Caco-2 (cell line): ENCODE data around the gene MORF4L2. TPM values are rescaled to one million over a fixed set of nuclear protein-coding genes. Genes with fewer than 3 reads are reported as not detected.

Source experiments
- BruUV-seq: library from RNA; stranded (reverse); fragments of 400-500 nt; replicated peaks from 2 replicates; lab custom pipeline; 2021; lab: Mats Ljungman, UMichigan
- CTCF ChIA-PET: fragments of 300-600 bp; sonication (Branson Sonifier 250); formaldehyde crosslinking; loops from one replicate; lab custom pipeline; 2022; ENCODE audit warnings: antibody characterized with exemption; lab: Charles Lee
- POLR2A ChIA-PET: fragments of 300-600 bp; sonication (Branson Sonifier 250); formaldehyde crosslinking; loops from one replicate; lab custom pipeline; 2022; ENCODE audit warnings: antibody characterized with exemption; lab: Charles Lee
- DNase-seq, 2 experiments: peaks; one replicate each; pipeline versions ENCODE4 v3.0.0 to v3.0.0-alpha.2; 2020 to 2022
- H3K27me3 ChIP-seq: replicated peaks from 2 replicates; pipeline ENCODE4 v1.6.0; 2011; ENCODE audit warnings: low read length; ENCODE audit not compliant: control insufficient read depth, insufficient read depth
- H3K36me3 ChIP-seq: 2 replicates; pipeline ENCODE4 v1.5.1; 2011; ENCODE audit warnings: low read length; ENCODE audit not compliant: control insufficient read depth, insufficient read depth
- H3K4me1 ChIP-seq: fragments of 250-450 bp; sonication (Bioruptor Pico); 2 replicates; pipeline ENCODE4 v1.5.1; 2020; ENCODE audit warnings: mild to moderate bottlenecking
- H3K4me3 ChIP-seq: 2 replicates; pipeline ENCODE4 v1.5.1; 2011; ENCODE audit warnings: low read depth, mild to moderate bottlenecking, control low read depth, low read length
- H3K9me3 ChIP-seq: fragments of 250-450 bp; sonication (Bioruptor Pico); 2 replicates; pipeline ENCODE4 v1.5.1; 2020; ENCODE audit warnings: mild to moderate bottlenecking, moderate library complexity
- H3K27ac Mint-ChIP-seq: one replicate; pipeline ENCODE4 v1.8.0; 2022; ENCODE audit warnings: mixed read lengths; ENCODE audit not compliant: unreplicated experiment
- H3K27me3 Mint-ChIP-seq: one replicate; pipeline ENCODE4 v1.8.0; 2022; ENCODE audit warnings: mixed read lengths; ENCODE audit not compliant: insufficient read depth, unreplicated experiment
- H3K36me3 Mint-ChIP-seq: one replicate; pipeline ENCODE4 v1.8.0; 2022; ENCODE audit warnings: mild to moderate bottlenecking, mixed read lengths; ENCODE audit not compliant: insufficient read depth, unreplicated experiment
- H3K4me1 Mint-ChIP-seq: one replicate; pipeline ENCODE4 v1.8.0; 2022; ENCODE audit warnings: low read depth, mixed read lengths; ENCODE audit not compliant: unreplicated experiment
- H3K4me3 Mint-ChIP-seq: one replicate; pipeline ENCODE4 v1.8.0; 2022; ENCODE audit warnings: mild to moderate bottlenecking, moderate library complexity, mixed read lengths; ENCODE audit not compliant: unreplicated experiment
- H3K9me3 Mint-ChIP-seq: one replicate; pipeline ENCODE4 v1.8.0; 2022; ENCODE audit warnings: mixed read lengths; ENCODE audit not compliant: unreplicated experiment
- CTCF ChIP-seq, 2 experiments: fragments of 200-600 bp in 1 of 2; IDR thresholded peaks; 1 replicate in 1 of 2; 2 replicates in 1 of 2; pipeline versions ENCODE4 v1.5.1 to v1.8.0; 2011 to 2022; ENCODE audit warnings: antibody characterized with exemption in 1 of 2, control low read depth in 1 of 2, inconsistent platforms in 1 of 2, low read depth in 1 of 2, low read length in 1 of 2, mild to moderate bottlenecking in 1 of 2, moderate library complexity in 1 of 2; ENCODE audit not compliant: insufficient read depth in 1 of 2, severe bottlenecking in 1 of 2, unreplicated experiment in 1 of 2
- intact Hi-C: fragments of 100-400 bp; cut with micrococcal nuclease; formaldehyde crosslinking; loops from one replicate; pipeline ENCODE4 v1.10.0; 2022; ENCODE audit not compliant: unreplicated experiment
- total RNA-seq: library from RNA; stranded (reverse); gene quantifications from 2 replicates; pipeline ENCODE4 v1.2.3, GENCODE V29; 2022

The MORF4L2 gene
- total RNA-seq, 1 experiment from 2014 or later, result 314 TPM

- Histone ChIP-seq H3K4me1 (peaks cover 4% of the 10 kb centered on the region; the same call in 1 of the 2 replicates), H3K27me3 (no peaks in the 10 kb centered on the region), H3K9me3 (no peaks in the 10 kb centered on the region), H3K36me3 (no peaks in the 10 kb centered on the region), H3K4me3 (no peak overlapping the region)
- no peak for DNase-seq
- Mint-ChIP-seq H3K36me3 (no peaks in the 10 kb centered on the region), H3K27ac (no peak overlapping the region), H3K9me3 (peaks cover 9% of the 10 kb centered on the region), H3K27me3 (no peaks in the 10 kb centered on the region), H3K4me1 (no peaks in the 10 kb centered on the region), H3K4me3 (no peak overlapping the region)
- no peak for TF ChIP-seq CTCF (IDR thresholded peaks at IDR 0.05; ENCODE audit: insufficient read depth in 1 of 2, low read depth in 1 of 2, low read length in 1 of 2, severe bottlenecking in 1 of 2, unreplicated experiment in 1 of 2)
- BruUV-seq, result no TSS peak
- intact Hi-C loops, result no loop called here
- ChIA-PET CTCF (no interaction called here), POLR2A (no interaction called here)
Measured at GRCh38 chrX:103651151-103651773, 35.2 kb downstream of the MORF4L2 start.

DNA sequence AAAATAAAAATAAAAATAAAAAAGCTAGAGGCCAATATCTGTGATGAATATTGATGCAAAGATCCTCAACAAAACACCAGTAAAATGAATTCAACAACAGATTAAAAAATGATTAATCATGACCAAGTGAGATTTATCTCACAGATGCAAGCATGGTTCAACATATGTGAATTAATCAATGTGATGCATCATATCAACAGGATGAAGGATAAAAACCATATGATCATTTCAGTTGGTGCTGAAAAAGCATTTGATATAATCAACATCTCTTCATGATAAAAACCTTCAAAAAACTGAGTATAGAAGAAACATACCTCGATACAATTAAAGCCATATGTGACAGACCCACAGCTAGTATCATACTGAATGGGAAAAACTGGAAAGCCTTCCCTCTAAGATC, 38.9 kb downstream of the MORF4L2 start:
- Histone ChIP-seq H3K4me1 (peaks cover 5% of the 10 kb centered on the region; the same call in 1 of the 2 replicates), H3K36me3 (no peaks in the 10 kb centered on the region), H3K4me3 (no peak overlapping the region), H3K9me3 (no peaks in the 10 kb centered on the region), H3K27me3 (no peaks in the 10 kb centered on the region)
- ChIA-PET POLR2A (no interaction called here), CTCF (no interaction called here)
- BruUV-seq, result no TSS peak
- Mint-ChIP-seq H3K4me1 (no peaks in the 10 kb centered on the region), H3K36me3 (no peaks in the 10 kb centered on the region), H3K27me3 (no peaks in the 10 kb centered on the region), H3K27ac (no peak overlapping the region), H3K4me3 (no peak overlapping the region), H3K9me3 (no peaks in the 10 kb centered on the region)
- intact Hi-C loops, result no loop called here
- no peak for TF ChIP-seq CTCF (IDR thresholded peaks at IDR 0.05; ENCODE audit: insufficient read depth in 1 of 2, low read depth in 1 of 2, low read length in 1 of 2, severe bottlenecking in 1 of 2, unreplicated experiment in 1 of 2)
- DNase-seq, result no peak

- BruUV-seq, result no TSS peak
- Histone ChIP-seq H3K4me1 (peaks cover 13% of the 10 kb centered on the region; the same call in 1 of the 2 replicates), H3K36me3 (no peaks in the 10 kb centered on the region), H3K4me3 (no peak overlapping the region), H3K9me3 (no peaks in the 10 kb centered on the region), H3K27me3 (no peaks in the 10 kb centered on the region)
- H3K27ac Mint-ChIP-seq, result no peak overlapping the region
- no peaks in the 10 kb centered on the region for H3K9me3 Mint-ChIP-seq
- intact Hi-C loops, result no loop called here
- H3K36me3 Mint-ChIP-seq, result no peaks in the 10 kb centered on the region
- no peak for DNase-seq
- no peaks in the 10 kb centered on the region for H3K27me3 Mint-ChIP-seq
- ChIA-PET POLR2A (no interaction called here), CTCF (no interaction called here)
- H3K4me3 Mint-ChIP-seq, result no peak overlapping the region
- TF ChIP-seq CTCF (IDR thresholded peaks at IDR 0.05; ENCODE audit: insufficient read depth in 1 of 2, low read depth in 1 of 2, low read length in 1 of 2, severe bottlenecking in 1 of 2, unreplicated experiment in 1 of 2), result no peak
- peaks cover 6% of the 10 kb centered on the region for H3K4me1 Mint-ChIP-seq
Measured at GRCh38 chrX:103644125-103644524, 42.4 kb downstream of the MORF4L2 start.
